Hepatocyte (in vitro differentiated cells): ENCODE measurements around the gene THSD1. TPM values are rescaled to one million over a fixed set of nuclear protein-coding genes. Genes with fewer than 3 reads are reported as not detected.

Experiments
- DNase-seq: peaks from one replicate; pipeline ENCODE4 v3.0.0-alpha.2; 2016; ENCODE audit warnings: low spot score
- H2AFZ ChIP-seq: fragments of 200-600 bp; sonication (generic); 2 replicates; pipeline ENCODE4 v1.6.0; 2016; ENCODE audit warnings: antibody characterized with exemption, mild to moderate bottlenecking
- H3K27ac ChIP-seq: fragments of 200-600 bp; sonication (generic); 2 replicates; pipeline ENCODE4 v1.5.1; 2016; ENCODE audit warnings: mild to moderate bottlenecking
- H3K27me3 ChIP-seq: fragments of 200-600 bp; sonication (generic); 2 replicates; pipeline ENCODE4 v1.6.1; 2016
- H3K36me3 ChIP-seq: fragments of 200-600 bp; sonication (generic); replicated peaks from 2 replicates; pipeline ENCODE4 v1.5.1; 2016; ENCODE audit warnings: low read depth; ENCODE audit not compliant: insufficient read depth
- H3K4me1 ChIP-seq: fragments of 200-600 bp; sonication (generic); 2 replicates; pipeline ENCODE4 v1.5.1; 2016; ENCODE audit warnings: mild to moderate bottlenecking, moderate library complexity; ENCODE audit not compliant: insufficient read depth
- H3K4me2 ChIP-seq: fragments of 200-600 bp; sonication (generic); 2 replicates; pipeline ENCODE4 v1.6.0; 2016
- H3K4me3 ChIP-seq: fragments of 200-600 bp; sonication (generic); 2 replicates; pipeline ENCODE4 v1.5.1; 2016; ENCODE audit warnings: mild to moderate bottlenecking
- H3K79me2 ChIP-seq: fragments of 200-600 bp; sonication (generic); 2 replicates; pipeline ENCODE4 v1.6.0; 2017; ENCODE audit warnings: mild to moderate bottlenecking
- H3K9me2 ChIP-seq: fragments of 200-600 bp; sonication (generic); replicated peaks from 2 replicates; pipeline ENCODE4 v1.6.0; 2017; ENCODE audit warnings: mild to moderate bottlenecking; ENCODE audit not compliant: insufficient read depth
- H3K9me3 ChIP-seq: fragments of 200-600 bp; sonication (generic); 2 replicates; pipeline ENCODE4 v1.5.1; 2016; ENCODE audit warnings: low read depth, mild to moderate bottlenecking
- H4K20me1 ChIP-seq: fragments of 200-600 bp; sonication (generic); 2 replicates; pipeline ENCODE4 v1.6.0; 2016; ENCODE audit warnings: mild to moderate bottlenecking; ENCODE audit not compliant: insufficient read depth, poor library complexity, severe bottlenecking
- CTCF ChIP-seq: fragments of 200-600 bp; sonication (generic); IDR thresholded peaks from 2 replicates; pipeline ENCODE4 v1.5.1; 2016; ENCODE audit warnings: antibody characterized with exemption, mild to moderate bottlenecking; ENCODE audit not compliant: poor library complexity
- EZH2 ChIP-seq: fragments of 200-600 bp; sonication (generic); IDR thresholded peaks from 2 replicates; pipeline ENCODE4 v1.6.1; 2016; ENCODE audit warnings: antibody characterized with exemption, mild to moderate bottlenecking, borderline replicate concordance
- EZH2phosphoT487 ChIP-seq: fragments of 200-600 bp; sonication (generic); IDR thresholded peaks from one replicate; pipeline ENCODE4 v1.6.1; 2018; ENCODE audit warnings: antibody characterized with exemption, mild to moderate bottlenecking, low read depth, moderate library complexity; ENCODE audit not compliant: unreplicated experiment, severe bottlenecking
- WGBS: methylation state at CpG from one replicate; pipeline ENCODE4 v1.1.6; 2016; ENCODE audit warnings: low lambda C conversion rate; ENCODE audit errors: missing lambda C conversion rate; 5-methylcytosine and 5-hydroxymethylcytosine counted together
- polyA plus RNA-seq: library from polyadenylated mRNA; unstranded; fragments of >200 nt; fragmentation: Nextera tagmentation; extraction: Ambion mirVana; gene quantifications from 2 replicates; pipeline ENCODE4 v1.2.1, GENCODE V29; 2016
- total RNA-seq: library from RNA; depleted of rRNA; stranded (reverse); fragments of >200 nt; gene quantifications from 2 replicates; pipeline ENCODE4 v1.2.3, GENCODE V29; 2014

THSD1 gene
- total and polyA plus RNA-seq, 2 experiments from 2014 or later: 1.00 to 1.4 TPM

DNA sequence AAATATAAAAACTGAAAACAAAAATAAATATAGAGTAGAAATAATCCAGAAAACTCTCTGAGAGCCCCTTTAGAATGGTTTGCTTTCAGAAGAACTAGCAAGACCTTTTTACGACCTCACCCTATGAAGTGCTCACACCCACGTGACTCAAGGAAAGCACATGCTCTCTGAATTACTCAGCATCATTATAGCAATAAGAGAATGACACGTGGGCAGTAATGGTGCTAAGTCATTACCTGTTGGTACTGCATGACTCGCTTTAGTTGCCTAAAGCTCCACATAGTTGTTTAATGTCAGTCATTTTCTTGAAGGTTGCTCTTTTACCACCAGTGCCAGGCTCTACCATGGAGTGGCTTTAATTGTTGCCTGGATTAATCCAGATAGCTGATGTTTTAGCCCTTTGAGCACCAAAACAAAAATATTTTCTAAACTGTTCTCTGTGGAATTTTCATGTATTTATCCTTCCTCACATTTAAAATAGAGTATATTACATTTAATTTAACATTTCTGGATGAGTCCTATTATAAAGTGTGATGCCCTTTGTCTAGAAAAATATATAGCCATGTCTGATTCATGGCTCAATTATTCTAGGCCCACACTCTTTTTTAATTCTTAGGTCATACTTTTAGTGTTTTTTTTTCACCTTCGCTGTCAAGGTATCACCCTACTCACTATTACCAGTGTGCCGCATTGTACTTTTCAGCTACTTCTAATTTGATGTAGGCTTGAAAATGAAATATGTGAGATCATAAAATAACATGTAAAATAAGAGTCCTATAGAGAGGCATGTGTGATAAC is 56.8 kb downstream of the THSD1 start:
- Histone ChIP-seq H4K20me1 (no peaks in the 10 kb centered on the region), H3K79me2 (no peaks in the 10 kb centered on the region), H3K4me2 (no peak overlapping the region), H3K9me3 (no peaks in the 10 kb centered on the region), H2AFZ (no peak overlapping the region), H3K27me3 (no peaks in the 10 kb centered on the region), H3K9me2 (no peaks in the 10 kb centered on the region), H3K27ac (no peak overlapping the region), H3K4me3 (no peak overlapping the region), H3K36me3 (no peaks in the 10 kb centered on the region), H3K4me1 (no peaks in the 10 kb centered on the region)
- WGBS: 70% methylated on average over 6 of the region's 6 CpGs
- TF ChIP-seq EZH2 (no peak), CTCF (no peak), EZH2phosphoT487 (no peak)
- DNase-seq: peak; percentile 71

DNA sequence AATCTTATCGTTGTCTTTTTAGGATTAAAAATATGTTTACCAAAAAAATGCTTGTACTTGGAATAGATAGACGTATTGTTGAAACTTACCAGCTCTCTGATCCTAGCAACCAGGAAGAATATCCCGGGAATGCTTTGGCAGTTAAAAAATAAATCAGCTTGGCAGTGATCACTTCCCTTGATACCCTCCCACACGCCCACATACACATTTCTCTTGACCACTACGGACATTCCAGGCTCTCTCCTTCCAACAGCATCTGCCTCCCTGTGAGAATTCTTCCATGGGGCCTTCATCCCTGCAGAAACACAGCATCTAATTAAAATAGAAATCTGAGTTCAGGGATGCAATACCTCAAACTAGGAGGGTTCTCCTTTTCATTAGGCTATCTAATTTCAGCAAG is 57.9 kb downstream of the THSD1 start:
- Histone ChIP-seq H3K4me1 (no peaks in the 10 kb centered on the region), H3K27me3 (no peaks in the 10 kb centered on the region), H2AFZ (no peak overlapping the region), H3K79me2 (no peaks in the 10 kb centered on the region), H3K9me2 (no peaks in the 10 kb centered on the region), H3K4me3 (no peak overlapping the region), H3K4me2 (no peak overlapping the region), H4K20me1 (no peaks in the 10 kb centered on the region), H3K9me3 (no peaks in the 10 kb centered on the region), H3K36me3 (no peaks in the 10 kb centered on the region), H3K27ac (no peak overlapping the region)
- WGBS: 65% methylated on average over 5 of the region's 5 CpGs
- TF ChIP-seq EZH2: no peak
- DNase-seq: no peak

- TF ChIP-seq EZH2: no peak
- no peak for TF ChIP-seq EZH2phosphoT487
- TF ChIP-seq CTCF: no peak
- no peaks in the 10 kb centered on the region for H4K20me1 ChIP-seq
- no peaks in the 10 kb centered on the region for H3K9me3 ChIP-seq
- H3K27ac ChIP-seq: no peak overlapping the region
- no peaks in the 10 kb centered on the region for H3K27me3 ChIP-seq
- no peaks in the 10 kb centered on the region for H3K4me1 ChIP-seq
- no peak overlapping the region for H3K4me2 ChIP-seq
- 70% methylated on average over 5 of the region's 5 CpGs for WGBS
- H3K9me2 ChIP-seq: no peaks in the 10 kb centered on the region
- no peak for DNase-seq
- no peaks in the 10 kb centered on the region for H3K79me2 ChIP-seq
- no peak overlapping the region for H2AFZ ChIP-seq
- H3K4me3 ChIP-seq: no peak overlapping the region
- H3K36me3 ChIP-seq: no peaks in the 10 kb centered on the region
Measured at GRCh38 chr13:52345631-52346251, 60.2 kb downstream of the THSD1 start.

GRCh38 chr13:52345048-52345447 is 60.9 kb downstream of the THSD1 start:
- H3K27ac ChIP-seq: no peak overlapping the region
- no peaks in the 10 kb centered on the region for H3K36me3 ChIP-seq
- no peaks in the 10 kb centered on the region for H3K9me2 ChIP-seq
- H3K27me3 ChIP-seq: no peaks in the 10 kb centered on the region
- no peak overlapping the region for H3K4me2 ChIP-seq
- no peak for TF ChIP-seq EZH2phosphoT487
- TF ChIP-seq CTCF: no peak
- TF ChIP-seq EZH2: no peak
- no peak for DNase-seq
- H4K20me1 ChIP-seq: no peaks in the 10 kb centered on the region
- no peaks in the 10 kb centered on the region for H3K9me3 ChIP-seq
- H3K4me1 ChIP-seq: no peaks in the 10 kb centered on the region
- WGBS: 86% methylated on average over 3 of the region's 3 CpGs
- no peaks in the 10 kb centered on the region for H3K79me2 ChIP-seq
- H2AFZ ChIP-seq: no peak overlapping the region
- H3K4me3 ChIP-seq: no peak overlapping the region
